WTC11 (cell line): ENCODE measurements around the gene CD3E. TPM values are rescaled to one million over a fixed set of nuclear protein-coding genes. Genes with fewer than 3 reads are reported as not detected.

Experiments
- ATAC-seq: fragments of 200-7000 bp; cut with Tn5 transposase; 2 replicates; pipeline ENCODE4 v1.10.0; 2021; ENCODE audit warnings: mild to moderate bottlenecking, moderate library complexity
- CTCF ChIA-PET: fragments of 300-600 bp; sonication (Branson Sonifier 250); formaldehyde crosslinking; loops from one replicate; lab custom pipeline; 2021; ENCODE audit warnings: antibody characterized with exemption; lab: Charles Lee
- POLR2A ChIA-PET: fragments of 350-600 bp; sonication (Branson Sonifier 250); formaldehyde crosslinking; loops from one replicate; lab custom pipeline; 2021; ENCODE audit warnings: antibody characterized with exemption; lab: Charles Lee
- DNase-seq: peaks from one replicate; pipeline ENCODE4 v3.0.0; 2021; ENCODE audit warnings: low spot score
- H3K27ac Mint-ChIP-seq: 2 replicates; pipeline ENCODE4 v1.8.0; 2021; ENCODE audit warnings: mixed read lengths
- H3K27me3 Mint-ChIP-seq: 2 replicates; pipeline ENCODE4 v1.8.0; 2021; ENCODE audit warnings: low read depth, mild to moderate bottlenecking, moderate library complexity, mixed read lengths
- H3K36me3 Mint-ChIP-seq: 2 replicates; pipeline ENCODE4 v1.8.0; 2021; ENCODE audit warnings: mixed read lengths
- H3K4me1 Mint-ChIP-seq: 2 replicates; pipeline ENCODE4 v1.8.0; 2022; ENCODE audit warnings: mixed read lengths
- H3K4me3 Mint-ChIP-seq: 2 replicates; pipeline ENCODE4 v1.8.0; 2021; ENCODE audit warnings: mild to moderate bottlenecking, moderate library complexity, mixed read lengths
- H3K9me3 Mint-ChIP-seq: 2 replicates; pipeline ENCODE4 v1.8.0; 2021; ENCODE audit warnings: mixed read lengths
- GTF2I ChIP-seq: fragments of 250-450 bp; sonication (Bioruptor Pico); conservative IDR thresholded peaks from 2 replicates; pipeline ENCODE4 v1.4.0; 2021; ENCODE audit warnings: mild to moderate bottlenecking
- IRF1 ChIP-seq: sonication (generic); formaldehyde crosslinking; IDR thresholded peaks from 2 replicates; pipeline ENCODE4 v1.8.0; 2023; ENCODE audit warnings: missing genetic modification reagents
- JAZF1 ChIP-seq: fragments of 250-450 bp; sonication (Bioruptor Pico); IDR thresholded peaks from 2 replicates; pipeline ENCODE4 v1.9.0; 2021; ENCODE audit warnings: moderate library complexity, mild to moderate bottlenecking, inconsistent platforms
- KAT7 ChIP-seq: sonication (generic); formaldehyde crosslinking; IDR thresholded peaks from 2 replicates; pipeline ENCODE4 v1.8.1; 2023; ENCODE audit warnings: missing genetic modification reagents, mild to moderate bottlenecking, borderline replicate concordance
- MAX ChIP-seq: sonication (generic); formaldehyde crosslinking; IDR thresholded peaks from 2 replicates; pipeline ENCODE4 v1.8.0; 2022; ENCODE audit warnings: mild to moderate bottlenecking, missing genetic modification reagents
- PREB ChIP-seq: sonication (generic); formaldehyde crosslinking; IDR thresholded peaks from 2 replicates; pipeline ENCODE4 v1.8.1; 2022; ENCODE audit warnings: mild to moderate bottlenecking, missing genetic modification reagents, moderate library complexity, borderline replicate concordance
- SP1 ChIP-seq: sonication (generic); formaldehyde crosslinking; conservative IDR thresholded peaks from 2 replicates; pipeline ENCODE4 v1.8.1; 2022; ENCODE audit warnings: missing genetic modification reagents
- TP53 ChIP-seq: sonication (generic); formaldehyde crosslinking; IDR thresholded peaks from 2 replicates; pipeline ENCODE4 v1.8.1; 2023; ENCODE audit warnings: mild to moderate bottlenecking, missing genetic modification reagents
- ZNF138 ChIP-seq: sonication (generic); formaldehyde crosslinking; conservative IDR thresholded peaks from 2 replicates; pipeline ENCODE4 v1.8.1; 2022; ENCODE audit warnings: mild to moderate bottlenecking, moderate library complexity, missing genetic modification reagents
- total RNA-seq: library from RNA; stranded (reverse); gene quantifications from 3 replicates; pipeline ENCODE4 v1.2.3, GENCODE V29; 2021
- TF ChIP-seq, protein P1 (sequence below): sonication (generic); formaldehyde crosslinking; IDR thresholded peaks from 2 replicates; pipeline ENCODE4 v1.8.0; 2023; ENCODE audit warnings: missing genetic modification reagents, mild to moderate bottlenecking, borderline replicate concordance
- TF ChIP-seq, protein P2 (sequence below): fragments of 250-450 bp; sonication (Bioruptor Pico); IDR thresholded peaks from 2 replicates; pipeline ENCODE4 v1.9.0; 2021; ENCODE audit warnings: moderate library complexity, mild to moderate bottlenecking, inconsistent platforms, borderline replicate concordance
- TF ChIP-seq, protein P3 (sequence below): sonication (generic); formaldehyde crosslinking; IDR thresholded peaks from 2 replicates; pipeline ENCODE4 v1.8.0; 2022; ENCODE audit warnings: mild to moderate bottlenecking, missing genetic modification reagents
- TF ChIP-seq, protein P4 (sequence below): sonication (generic); formaldehyde crosslinking; IDR thresholded peaks from 2 replicates; pipeline ENCODE4 v1.8.1; 2022; ENCODE audit warnings: low read depth, mild to moderate bottlenecking, moderate library complexity, missing genetic modification reagents, borderline replicate concordance

Gene CD3E
- total RNA-seq, 1 experiment from 2014 or later = 1.0 TPM

DNA sequence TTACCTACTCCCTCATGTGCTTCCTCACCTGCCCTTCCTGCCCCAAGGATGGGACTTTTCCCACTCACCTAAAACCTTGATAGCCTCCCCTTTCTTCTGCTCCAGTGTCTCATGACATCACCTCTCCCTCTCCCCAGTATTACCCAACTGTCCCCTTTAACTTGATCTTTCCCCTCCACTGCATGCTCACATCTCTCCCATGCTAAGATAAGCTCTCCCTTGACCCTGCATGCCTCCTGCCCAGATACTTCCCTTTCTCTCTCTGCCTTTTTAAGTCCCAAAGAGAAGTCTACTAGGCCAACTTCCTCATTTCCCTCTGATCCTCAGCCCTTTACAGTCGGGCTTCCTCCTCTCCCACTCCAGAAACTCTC lies 14.8 kb downstream of the CD3E start:
- Mint-ChIP-seq H3K27me3 (peaks cover 19% of the 10 kb centered on the region), H3K4me3 (no peak overlapping the region), H3K9me3 (peaks cover 7% of the 10 kb centered on the region), H3K36me3 (0 out of 2 replicates have a peak, but pooled peaks cover 3% of the 10 kb centered on the region), H3K4me1 (peaks cover 35% of the 10 kb centered on the region), H3K27ac (no peak overlapping the region)
- TF ChIP-seq TP53 (CRISPR knock-in tag) = no peak
- TF ChIP-seq, protein P1, sequence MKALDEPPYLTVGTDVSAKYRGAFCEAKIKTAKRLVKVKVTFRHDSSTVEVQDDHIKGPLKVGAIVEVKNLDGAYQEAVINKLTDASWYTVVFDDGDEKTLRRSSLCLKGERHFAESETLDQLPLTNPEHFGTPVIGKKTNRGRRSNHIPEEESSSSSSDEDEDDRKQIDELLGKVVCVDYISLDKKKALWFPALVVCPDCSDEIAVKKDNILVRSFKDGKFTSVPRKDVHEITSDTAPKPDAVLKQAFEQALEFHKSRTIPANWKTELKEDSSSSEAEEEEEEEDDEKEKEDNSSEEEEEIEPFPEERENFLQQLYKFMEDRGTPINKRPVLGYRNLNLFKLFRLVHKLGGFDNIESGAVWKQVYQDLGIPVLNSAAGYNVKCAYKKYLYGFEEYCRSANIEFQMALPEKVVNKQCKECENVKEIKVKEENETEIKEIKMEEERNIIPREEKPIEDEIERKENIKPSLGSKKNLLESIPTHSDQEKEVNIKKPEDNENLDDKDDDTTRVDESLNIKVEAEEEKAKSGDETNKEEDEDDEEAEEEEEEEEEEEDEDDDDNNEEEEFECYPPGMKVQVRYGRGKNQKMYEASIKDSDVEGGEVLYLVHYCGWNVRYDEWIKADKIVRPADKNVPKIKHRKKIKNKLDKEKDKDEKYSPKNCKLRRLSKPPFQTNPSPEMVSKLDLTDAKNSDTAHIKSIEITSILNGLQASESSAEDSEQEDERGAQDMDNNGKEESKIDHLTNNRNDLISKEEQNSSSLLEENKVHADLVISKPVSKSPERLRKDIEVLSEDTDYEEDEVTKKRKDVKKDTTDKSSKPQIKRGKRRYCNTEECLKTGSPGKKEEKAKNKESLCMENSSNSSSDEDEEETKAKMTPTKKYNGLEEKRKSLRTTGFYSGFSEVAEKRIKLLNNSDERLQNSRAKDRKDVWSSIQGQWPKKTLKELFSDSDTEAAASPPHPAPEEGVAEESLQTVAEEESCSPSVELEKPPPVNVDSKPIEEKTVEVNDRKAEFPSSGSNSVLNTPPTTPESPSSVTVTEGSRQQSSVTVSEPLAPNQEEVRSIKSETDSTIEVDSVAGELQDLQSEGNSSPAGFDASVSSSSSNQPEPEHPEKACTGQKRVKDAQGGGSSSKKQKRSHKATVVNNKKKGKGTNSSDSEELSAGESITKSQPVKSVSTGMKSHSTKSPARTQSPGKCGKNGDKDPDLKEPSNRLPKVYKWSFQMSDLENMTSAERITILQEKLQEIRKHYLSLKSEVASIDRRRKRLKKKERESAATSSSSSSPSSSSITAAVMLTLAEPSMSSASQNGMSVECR (CRISPR knock-in tag) = no peak
- TF ChIP-seq JAZF1 (CRISPR knock-in tag) = no peak
- no peak for TF ChIP-seq MAX (CRISPR knock-in tag)
- no peak for TF ChIP-seq ZNF138 (CRISPR knock-in tag)
- no peak for TF ChIP-seq GTF2I (CRISPR knock-in tag)
- TF ChIP-seq PREB (CRISPR knock-in tag) = no peak
- TF ChIP-seq SP1 (CRISPR knock-in tag) = no peak
- TF ChIP-seq, protein P2, sequence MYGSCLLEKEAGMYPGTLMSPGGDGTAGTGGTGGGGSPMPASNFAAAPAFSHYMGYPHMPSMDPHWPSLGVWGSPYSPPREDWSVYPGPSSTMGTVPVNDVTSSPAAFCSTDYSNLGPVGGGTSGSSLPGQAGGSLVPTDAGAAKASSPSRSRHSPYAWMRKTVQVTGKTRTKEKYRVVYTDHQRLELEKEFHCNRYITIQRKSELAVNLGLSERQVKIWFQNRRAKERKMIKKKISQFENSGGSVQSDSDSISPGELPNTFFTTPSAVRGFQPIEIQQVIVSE = no peak
- TF ChIP-seq, protein P3, sequence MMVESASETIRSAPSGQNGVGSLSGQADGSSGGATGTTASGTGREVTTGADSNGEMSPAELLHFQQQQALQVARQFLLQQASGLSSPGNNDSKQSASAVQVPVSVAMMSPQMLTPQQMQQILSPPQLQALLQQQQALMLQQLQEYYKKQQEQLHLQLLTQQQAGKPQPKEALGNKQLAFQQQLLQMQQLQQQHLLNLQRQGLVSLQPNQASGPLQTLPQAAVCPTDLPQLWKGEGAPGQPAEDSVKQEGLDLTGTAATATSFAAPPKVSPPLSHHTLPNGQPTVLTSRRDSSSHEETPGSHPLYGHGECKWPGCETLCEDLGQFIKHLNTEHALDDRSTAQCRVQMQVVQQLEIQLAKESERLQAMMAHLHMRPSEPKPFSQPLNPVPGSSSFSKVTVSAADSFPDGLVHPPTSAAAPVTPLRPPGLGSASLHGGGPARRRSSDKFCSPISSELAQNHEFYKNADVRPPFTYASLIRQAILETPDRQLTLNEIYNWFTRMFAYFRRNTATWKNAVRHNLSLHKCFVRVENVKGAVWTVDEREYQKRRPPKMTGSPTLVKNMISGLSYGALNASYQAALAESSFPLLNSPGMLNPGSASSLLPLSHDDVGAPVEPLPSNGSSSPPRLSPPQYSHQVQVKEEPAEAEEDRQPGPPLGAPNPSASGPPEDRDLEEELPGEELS (CRISPR knock-in tag) = no peak
- TF ChIP-seq, protein P4, sequence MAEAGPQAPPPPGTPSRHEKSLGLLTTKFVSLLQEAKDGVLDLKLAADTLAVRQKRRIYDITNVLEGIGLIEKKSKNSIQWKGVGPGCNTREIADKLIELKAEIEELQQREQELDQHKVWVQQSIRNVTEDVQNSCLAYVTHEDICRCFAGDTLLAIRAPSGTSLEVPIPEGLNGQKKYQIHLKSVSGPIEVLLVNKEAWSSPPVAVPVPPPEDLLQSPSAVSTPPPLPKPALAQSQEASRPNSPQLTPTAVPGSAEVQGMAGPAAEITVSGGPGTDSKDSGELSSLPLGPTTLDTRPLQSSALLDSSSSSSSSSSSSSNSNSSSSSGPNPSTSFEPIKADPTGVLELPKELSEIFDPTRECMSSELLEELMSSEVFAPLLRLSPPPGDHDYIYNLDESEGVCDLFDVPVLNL (CRISPR knock-in tag) = no peak
- TF ChIP-seq KAT7 = no peak
- ChIA-PET POLR2A (no interaction called here), CTCF (interaction anchor here (0.9 kb wide), 1 partner anchor 23 kb away, joined by 3 read pairs; no protein-coding TSS in a partner anchor)
- ATAC-seq = no peak
- no peak for DNase-seq

- Mint-ChIP-seq H3K9me3 (peaks cover 7% of the 10 kb centered on the region), H3K36me3 (0 out of 2 replicates have a peak, but pooled peaks cover 3% of the 10 kb centered on the region), H3K4me1 (peaks cover 26% of the 10 kb centered on the region), H3K27me3 (peaks cover 19% of the 10 kb centered on the region), H3K27ac (no peak overlapping the region), H3K4me3 (no peak overlapping the region)
- no peak for DNase-seq
- POLR2A ChIA-PET = no interaction called here
- no peak for TF ChIP-seq IRF1 (CRISPR knock-in tag)
- CTCF ChIA-PET = no interaction called here
- no peak for ATAC-seq
These were observed 16.0 kb downstream of the CD3E start for GRCh38 chr11:118320515-118320914.
